GM21619 (cell line): Measurements from ENCODE around the gene TFE3.

Experiments used
- ATAC-seq: cut with Tn5 transposase; IDR thresholded peaks from one replicate; pipeline ENCODE4 v1.9.1; 2021; ENCODE audit not compliant: unreplicated experiment

Gene TFE3

DNA sequence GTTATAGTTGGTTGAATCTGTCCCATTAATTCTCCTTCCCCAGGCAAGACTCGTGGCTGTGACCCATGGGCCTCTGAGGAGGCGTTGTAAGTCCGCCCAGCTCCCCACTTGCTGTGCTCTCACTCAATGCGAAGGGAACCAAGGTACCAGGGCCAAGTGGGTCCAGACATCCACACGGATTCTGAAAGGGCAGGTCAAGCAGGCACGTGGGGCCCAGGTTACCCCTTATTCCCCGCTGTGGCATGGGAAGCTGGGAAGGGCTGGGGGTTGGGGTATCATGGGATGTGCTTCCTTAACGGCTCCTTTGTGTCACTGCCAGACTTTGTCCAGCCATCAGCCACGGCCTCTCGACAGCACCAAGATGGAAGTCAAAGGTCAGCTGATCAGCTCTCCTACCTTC, 18.8 kb upstream of the TFE3 start:
- ATAC-seq: no peak

DNA sequence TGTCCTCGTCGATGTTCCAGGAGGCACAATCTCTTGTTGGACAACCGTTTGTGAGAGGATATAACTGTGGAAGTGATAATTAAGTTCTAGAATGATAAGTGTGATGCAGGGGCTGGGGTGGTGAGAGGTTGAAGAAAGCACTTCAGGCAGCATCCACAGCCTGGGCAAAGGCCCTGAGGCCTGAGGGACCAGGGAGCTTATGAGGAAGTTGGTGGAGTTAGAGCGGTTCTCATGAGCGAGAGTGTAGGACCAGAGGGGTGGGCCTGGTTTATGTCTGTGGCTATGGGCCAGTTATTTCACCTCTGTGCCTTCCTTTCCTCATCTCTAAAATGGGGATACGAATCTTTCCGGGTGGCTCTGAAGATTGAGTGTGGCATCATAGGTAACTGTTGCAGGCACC, 18.3 kb upstream of the TFE3 start:
- ATAC-seq: no peak

DNA sequence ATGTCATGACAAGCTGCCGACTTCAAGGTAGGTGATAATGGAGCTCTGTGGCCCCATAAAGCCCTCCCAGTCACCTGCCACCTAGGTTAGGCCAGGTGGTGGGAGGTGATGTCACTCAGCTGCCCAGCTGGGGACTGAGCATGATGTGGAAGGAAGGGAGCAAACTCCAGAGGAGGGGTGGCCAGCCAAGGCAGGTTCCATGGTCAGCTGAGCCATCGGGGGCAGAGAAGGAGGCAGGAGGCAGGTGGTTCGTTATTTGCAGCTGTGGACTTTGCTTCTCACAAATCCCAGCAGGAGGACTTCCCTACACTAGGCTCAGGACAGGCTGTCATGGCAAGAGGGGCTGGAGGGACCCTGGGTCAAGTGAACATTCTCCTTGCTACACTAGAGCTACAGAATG, 17.8 kb upstream of the TFE3 start:
- ATAC-seq: no peak

DNA sequence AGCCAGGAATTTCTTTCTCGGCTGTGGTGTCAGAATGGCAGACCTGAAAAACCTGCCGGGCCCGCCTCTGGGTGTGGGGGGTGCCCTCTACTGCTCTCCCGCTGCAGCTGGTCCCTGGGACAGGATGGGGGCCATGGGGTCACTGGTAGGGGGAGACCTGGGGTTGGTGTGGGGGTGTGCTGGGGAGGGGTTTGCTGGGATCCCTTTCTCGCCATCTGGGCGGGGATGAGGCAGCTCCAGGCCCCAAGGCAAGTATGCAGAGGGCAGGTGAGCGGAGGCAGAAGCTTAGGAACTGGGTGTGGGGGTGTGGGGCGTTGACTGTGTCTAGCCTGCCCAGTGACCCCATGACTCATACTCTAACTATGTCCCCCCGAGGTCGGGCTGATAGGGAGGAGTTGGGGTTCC, 16.5 kb upstream of the TFE3 start:
- ATAC-seq: no peak

DNA sequence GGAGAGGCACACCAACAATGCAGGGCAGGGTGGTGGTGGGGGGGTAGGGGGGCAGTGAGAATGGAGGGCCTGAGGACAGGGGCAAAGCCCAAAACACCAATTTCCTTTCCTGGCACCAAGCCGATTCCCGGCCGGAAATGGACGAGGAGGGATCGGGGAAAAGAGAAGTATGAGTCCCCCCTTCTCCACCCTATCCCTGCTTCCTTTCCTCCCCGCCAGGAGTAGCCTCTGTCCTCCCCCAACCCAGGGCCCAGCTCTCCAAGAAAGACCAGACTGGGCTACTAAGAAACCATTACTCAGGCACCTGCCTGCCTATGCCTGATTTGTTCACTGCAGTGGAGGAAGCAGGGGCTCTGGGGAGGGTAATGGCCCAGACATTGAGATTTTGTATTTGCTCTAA, 16.0 kb upstream of the TFE3 start:
- ATAC-seq: no peak

DNA sequence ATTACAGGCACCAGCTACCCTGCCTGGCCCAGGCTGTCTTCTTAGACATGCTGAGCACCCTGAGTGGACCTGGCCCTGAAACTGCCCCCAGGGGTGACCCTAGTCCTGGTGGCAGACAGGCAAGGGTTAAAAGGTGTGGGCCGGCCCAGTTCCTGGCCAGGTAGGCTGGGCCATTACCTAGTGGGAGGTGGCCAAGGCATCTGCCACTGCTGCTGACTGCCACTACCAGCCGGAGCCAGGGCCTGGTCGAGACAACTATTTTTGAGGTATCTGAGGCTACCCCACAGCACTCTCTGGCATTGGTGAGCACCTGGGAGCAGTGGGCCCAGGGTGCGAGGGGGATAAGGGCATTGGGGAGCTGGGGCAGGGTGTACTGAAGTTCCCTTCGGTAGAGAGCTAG, 15.6 kb upstream of the TFE3 start, which contains the start of gene CCDC120:
TSS of gene CCDC120 (plus strand) at position 206 of the 400 bp plus-strand sequence. CDS start 3,043 bp downstream, outside the sequence.
- ATAC-seq: no peak

DNA sequence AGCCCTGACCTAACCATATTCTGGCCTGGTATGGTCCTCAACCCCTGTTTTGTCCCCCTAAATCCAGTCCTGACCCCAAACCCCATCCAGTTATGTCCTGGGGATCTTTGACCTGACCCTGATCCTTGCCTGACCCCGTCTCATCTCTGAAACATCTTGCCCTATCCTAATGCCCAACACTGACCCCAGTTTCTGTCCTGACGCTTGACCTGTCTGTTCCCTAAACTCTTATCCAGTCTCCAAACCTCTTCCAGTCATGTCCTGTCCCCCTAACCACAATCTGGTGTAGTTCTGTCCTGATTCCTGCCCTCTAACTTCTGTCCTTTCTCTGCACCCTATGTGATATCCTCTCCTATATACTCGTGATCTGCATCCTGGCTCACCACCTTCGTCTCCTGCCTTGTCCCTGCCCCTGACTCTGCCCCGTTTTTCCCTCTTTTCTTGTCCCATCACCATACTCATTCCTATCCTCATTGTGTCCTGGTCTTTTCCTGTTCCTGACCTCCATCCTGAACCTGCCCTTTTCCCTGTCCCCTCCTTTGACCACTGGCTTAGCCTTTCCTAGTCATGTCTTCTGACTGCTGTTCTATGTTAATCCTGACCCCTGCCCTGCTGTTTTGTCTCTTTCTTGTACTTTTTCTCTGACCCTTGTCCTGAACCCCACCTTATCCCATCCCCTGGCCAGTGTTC, 11.1 kb upstream of the TFE3 start:
- ATAC-seq: no peak

DNA sequence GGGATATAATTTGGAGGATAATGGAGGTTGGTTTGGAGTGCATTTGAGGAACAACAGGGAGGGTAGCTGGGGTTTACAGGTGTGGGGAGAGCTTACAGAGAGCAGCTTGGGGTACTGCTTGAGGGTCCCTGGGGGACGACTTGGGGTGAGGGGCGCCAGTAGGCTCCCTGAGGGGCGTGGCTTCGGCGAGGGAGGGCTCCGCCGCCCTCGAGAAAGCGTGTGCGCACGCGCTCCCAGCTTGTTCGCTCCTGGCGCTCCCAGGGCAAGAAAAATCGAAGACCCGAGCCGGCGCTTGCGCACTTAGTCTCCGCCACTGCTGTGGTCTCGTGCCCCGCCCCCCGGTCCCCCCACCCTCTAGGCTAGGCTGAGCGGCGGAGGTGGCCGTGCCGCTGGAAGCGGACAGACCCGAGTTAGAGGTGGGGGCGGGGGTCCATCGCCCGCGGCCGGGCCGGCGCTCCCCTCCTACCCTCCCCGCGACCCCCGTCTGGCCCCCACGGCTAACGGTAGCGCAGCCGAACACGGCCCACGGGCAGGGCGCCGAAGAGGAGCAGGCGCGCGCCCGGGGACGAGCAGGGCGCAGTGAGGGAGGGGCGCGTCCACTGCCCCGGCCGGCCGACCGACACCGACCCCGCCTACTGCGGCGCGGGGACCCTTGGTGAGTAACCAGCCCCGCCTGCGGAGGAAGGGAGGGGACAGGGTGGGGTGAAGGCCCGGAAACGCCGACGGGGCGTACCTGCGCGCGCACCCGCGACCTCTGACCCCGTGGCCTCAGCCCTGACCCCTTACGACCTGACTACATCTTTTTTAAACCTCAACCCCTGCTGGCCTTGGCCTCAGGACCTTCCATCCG, 10.3 kb upstream of the TFE3 start:
- no peak for ATAC-seq

DNA sequence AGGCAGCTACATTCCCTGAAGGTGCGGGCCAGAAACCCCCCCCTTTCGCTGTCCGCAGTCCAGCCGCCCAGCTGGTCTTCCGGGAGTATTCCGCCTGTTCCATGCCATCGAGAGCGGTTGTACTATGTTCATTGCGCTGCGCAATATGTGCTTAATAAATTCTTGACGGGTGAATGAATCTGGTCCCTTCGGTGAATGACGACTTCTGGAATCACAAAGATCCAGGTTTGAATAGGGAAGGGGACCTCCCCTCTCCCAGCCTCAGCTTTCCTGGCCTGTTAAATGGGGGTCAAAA, 777 bp upstream of the TFE3 start:
- ATAC-seq: no peak

DNA sequence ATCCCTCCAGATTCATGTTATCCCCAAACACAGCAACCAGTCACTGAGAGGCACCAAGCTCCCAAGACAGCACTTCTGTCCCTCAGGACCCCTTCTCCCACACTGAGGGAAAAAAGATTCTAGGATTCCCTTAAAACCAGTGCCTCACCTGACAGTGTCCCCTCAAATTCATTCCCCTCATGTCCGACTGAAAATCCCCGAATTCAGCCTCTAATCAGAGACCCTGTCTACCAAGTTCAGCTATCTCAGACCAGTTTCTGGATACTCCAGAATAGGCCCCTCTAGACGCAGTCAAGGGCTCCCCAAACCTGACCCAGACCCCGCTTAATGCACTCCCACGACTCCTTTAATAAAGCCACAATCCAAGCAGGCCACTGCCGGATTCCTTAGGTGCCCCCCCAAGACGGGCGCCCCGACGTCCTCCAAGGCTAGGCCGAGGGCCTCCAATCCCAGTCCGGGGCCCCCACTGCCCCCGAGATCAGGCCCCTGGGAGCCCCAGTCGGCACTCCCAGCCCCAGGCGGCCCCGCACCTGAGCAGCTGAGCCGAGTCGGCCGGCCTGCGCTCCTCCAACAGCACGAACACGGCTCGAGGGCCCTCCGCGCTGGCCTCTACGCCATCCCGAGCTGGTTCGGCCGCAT, 457 bp downstream of the TFE3 start:
- no peak for ATAC-seq

DNA sequence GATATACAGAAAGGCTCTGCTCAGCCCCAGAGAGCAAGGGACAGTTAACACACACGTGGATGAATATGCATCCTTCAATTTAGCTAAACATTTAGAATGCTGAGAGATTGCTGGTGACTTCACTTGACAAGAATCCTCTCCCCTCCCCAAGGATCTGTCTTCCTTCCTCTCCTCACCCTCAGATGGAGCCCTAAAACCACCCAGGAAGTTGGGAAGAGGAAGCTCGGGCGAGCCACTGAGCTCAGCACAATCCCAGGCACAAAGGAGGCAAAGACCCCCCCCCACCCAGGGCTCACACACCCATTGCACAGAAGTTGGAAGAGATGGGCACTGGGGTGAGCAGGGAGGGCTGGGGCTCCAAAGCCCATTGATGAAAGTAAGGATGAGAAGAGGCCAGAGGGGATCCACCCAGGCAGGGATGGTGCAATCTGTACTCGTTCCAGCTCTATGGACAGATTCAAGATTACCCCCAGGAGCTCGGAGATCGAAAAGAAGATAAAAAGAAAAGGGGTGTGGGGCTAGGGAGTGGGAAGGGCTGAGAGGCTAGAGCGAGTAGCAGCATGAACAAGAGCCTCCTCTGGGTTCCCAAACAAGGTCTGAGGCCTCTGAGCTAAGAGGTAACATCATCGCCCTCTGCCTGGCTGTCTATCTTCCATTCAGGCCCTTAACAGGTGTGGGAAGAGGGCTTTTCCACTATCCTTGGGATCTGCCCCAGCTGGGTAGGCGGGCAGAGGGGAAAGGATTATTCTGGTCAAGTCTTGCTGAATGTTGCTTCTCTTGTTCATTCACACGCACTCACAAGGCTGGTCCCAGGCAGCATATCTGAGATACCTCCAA, 1.2 kb downstream of the TFE3 start:
- ATAC-seq: no peak

DNA sequence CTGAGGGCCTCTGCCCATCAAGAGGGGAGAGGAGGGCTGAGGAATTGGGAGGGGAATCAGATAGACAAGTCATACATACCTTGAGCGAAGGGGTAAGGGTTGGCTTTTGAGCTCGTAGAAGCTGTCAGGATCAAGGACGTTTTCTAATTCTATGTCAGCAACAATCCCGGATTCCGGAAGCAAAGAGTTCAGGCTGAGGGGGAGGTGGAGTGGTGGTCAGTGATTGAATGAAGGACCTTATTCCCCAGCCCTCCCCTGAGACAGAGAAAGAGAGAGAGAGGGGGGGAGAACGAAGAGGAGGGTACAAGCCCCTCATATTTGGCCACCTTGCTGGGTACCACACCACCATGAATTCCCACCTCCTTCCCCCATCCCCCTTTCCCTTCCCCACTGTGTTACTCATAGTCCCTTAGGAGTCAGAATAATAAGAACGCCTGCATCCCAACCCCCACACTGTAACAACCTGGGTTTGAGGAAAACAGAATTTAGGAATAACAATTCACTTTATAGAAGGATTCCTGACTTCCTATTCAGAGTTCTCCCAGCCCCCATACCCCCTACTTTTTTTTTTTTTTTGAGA, 2.7 kb downstream of the TFE3 start:
- ATAC-seq: no peak

DNA sequence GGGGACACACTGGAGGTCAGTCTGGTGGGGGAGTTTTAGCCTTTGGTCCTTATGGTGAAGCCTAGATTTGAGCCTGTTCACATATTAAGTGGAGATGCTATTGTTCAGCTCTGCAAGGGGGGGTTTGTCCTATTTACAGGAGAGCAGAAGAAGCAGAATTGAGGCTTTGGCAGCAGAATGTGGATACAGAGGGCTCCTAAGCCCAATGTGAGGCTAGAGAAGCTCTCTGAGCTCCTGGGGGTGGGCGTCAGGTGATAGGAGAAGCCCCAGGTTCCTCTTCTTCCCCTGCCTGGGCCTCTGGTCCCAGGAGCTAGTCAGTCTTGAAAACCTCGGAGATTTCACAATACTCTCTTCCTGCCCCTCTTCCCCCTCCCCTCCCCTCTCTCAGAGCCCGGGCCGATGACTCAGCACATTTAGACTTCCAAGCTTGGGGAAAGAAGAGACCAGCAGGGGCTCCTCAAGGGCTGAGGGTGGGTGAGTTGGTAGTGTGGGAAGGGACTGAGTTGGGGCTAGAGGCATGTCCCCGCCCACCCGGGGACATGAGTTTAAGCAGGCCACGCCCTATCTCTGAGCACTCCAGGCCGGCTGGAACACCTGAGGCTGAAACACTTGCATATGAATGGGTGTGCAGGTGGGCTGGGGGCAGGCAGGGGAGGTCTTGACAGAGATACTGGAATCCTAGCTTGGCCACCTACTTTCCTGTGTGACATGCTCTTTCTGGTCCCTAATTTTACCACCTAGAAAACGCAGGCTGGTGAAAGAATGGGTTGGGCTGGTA, 3.4 kb downstream of the TFE3 start:
- no peak for ATAC-seq

DNA sequence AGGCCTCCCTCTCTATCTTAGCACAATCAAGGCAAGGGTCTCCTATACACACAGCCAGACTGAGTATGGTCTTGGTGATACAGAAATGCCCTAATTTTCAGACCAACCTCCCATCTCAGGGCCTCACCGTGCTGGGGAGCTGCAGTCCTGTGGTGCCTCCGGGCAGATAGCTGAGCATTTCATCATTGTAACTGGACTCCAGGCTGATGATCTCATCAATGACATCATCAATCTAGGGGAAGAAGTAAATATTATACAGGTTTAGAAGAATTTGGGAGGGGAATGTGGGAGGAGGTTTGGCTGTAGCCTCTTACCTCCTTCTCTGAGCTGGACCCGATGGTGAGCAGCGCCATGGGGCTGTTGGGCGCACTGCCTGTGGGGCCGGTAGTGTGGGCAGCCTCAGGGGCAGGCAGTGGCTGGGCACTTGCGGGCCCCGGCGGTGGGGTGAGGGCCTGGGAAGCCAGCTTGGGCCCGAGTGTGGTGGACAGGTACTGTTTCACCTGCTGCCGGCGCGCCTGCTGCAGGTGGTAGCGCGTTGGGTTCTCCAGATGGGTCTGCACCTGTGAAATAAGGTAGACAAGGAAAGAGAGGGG, 5.2 kb downstream of the TFE3 start:
- no peak for ATAC-seq

DNA sequence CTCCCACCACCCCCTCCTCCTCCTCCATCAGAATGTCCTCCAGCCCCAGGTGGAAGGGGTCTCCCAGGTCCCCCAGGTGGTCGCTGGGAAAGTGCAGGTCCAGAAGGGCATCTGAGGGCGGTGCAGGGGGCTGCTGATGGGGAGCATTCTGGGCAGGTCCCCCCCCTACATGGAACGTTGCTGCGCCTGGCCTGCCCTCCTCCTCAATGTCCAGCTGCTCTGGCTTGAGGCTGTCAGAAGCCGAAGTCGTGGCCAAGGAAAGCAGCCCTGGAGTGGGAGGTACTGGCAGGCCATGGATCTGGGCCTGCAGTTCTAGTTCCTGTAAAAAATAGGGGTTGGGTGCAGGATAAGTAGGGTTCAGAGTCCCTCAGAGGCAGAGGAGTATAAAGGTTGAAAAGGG, 12.9 kb downstream of the TFE3 start:
- no peak for ATAC-seq

DNA sequence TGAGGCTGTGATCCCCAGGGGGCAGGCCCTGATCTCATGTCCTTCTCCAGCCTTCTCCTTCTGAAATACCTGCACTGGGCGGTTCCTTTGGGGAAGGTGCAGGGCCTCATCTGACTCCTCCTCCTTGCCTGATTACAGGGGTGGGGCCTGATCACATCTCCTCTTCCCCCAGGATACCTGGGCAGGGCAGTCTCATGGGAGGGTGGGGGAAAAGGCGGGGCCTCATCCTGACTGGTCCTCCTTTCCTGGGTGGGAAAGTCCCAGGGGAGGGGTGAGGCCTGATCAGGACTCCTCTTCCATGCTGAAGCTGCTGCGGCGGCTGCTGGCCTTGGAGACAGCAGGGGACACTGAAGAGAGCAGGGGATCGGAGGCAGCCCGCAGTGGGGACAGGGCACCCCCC, 13.3 kb downstream of the TFE3 start:
- ATAC-seq: no peak

DNA sequence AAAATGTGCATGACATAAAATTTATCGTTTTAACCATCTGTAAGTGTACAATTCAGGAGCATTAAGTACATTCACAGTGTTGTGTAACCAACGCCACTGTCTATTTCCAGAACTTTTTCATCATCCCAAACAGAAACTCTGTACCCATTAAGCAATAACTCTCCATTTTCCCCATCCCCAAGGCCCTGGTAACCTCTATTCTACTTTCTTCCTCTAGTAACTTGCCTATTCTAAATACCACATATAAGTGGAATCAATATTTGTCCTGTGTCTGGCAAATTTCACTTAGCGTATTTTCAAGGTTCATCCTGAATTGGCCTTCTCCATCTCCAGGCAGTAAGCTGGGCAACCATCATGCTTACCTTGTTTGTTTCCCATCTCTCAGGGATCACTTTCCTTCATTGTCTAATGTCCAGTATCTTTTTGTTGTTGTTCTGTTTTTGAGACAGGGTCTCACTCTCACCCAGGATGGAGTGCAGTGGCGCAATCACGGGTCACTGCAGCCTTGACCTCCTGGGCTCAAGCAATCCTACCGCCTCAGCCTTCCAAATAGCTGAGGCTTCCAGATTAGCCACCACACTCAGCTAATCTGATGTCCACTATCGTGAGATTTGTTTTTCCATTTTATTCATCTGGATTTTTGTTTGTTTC, 23.4 kb downstream of the TFE3 start:
- ATAC-seq: no peak

DNA sequence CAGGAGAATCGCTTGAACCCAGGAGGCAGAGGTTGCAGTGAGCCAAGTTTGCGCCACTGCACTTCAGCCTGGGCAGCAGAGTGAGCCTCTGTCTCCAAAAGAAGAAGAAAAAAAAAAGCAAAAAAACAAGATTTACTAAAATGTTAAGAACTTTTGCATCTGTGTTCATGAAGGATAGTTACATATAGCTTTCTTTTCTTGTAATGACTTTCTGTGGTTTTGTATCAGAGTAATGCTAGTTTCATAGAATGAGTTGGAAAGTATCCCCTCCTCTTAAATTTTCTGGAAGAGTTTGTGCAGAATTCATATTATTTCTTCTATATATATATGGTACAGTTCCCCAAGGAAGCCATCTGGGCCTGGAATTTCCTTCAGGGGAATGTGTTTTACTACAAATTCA, 24.1 kb downstream of the TFE3 start:
- no peak for ATAC-seq

DNA sequence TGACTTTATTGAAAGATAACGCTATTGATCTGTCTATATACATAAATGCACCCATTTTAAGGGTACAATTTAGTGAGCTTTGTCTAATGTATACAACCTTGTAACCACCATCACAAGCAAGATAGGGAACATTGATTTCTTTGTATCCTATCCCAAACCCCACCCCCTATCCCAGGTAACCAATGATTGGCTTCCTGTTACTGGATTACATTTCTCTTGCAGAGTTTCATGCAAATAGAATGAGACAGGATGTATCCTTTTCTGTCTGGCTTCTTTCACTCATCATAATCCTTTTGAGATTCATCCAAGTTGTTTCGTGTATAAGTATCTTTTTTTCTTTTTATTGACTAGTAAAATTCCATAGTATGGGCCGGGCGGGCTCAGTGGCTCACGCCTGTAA, 39.5 kb downstream of the TFE3 start:
- no peak for ATAC-seq
